Astrocyte of the hippocampus (primary cell): ENCODE data around the gene TRIM64.
"Not testable (repeated sequence)": the region's sequence is repeated elsewhere in the genome, so short reads cannot be mapped to it uniquely, and the experiment has no call there.

Experiments
- DNase-seq: peaks from one replicate; pipeline ENCODE4 v3.0.0; 2011; ENCODE audit warnings: low read depth, low spot score

TRIM64 gene

GRCh38 chr11:89965737-89966136, at the start of gene TRIM64:
Gene TRIM64, plus strand, starts transcription at chr11:89966037. Its CDS starts 2,467 bp downstream, at chr11:89968504.
- DNase-seq = not testable (repeated sequence)

GRCh38 chr11:89922195-89922660, 43.6 kb upstream of the TRIM64 start, which contains the start of gene TRIM49D1:
Gene TRIM49D1, minus strand, starts transcription at chr11:89922245. Its CDS starts 4,535 bp downstream, at chr11:89917710.
- DNase-seq = no peak

GRCh38 chr11:89923764-89924163, 42.1 kb upstream of the TRIM64 start, which contains the start of gene TRIM49D2:
Gene TRIM49D2, plus strand, starts transcription at chr11:89924064. Its CDS starts 2,698 bp downstream, at chr11:89926762.
- DNase-seq = not testable (repeated sequence)

- DNase-seq = not testable (repeated sequence)
Observed at GRCh38 chr11:89960833-89961232, 5.0 kb upstream of the TRIM64 start.
